Globus pallidus (tissue), 1 donor: ENCODE measurements around the gene DEFB108B.
"Not testable (repeated sequence)": the region's sequence is repeated elsewhere in the genome, so short reads cannot be mapped to it uniquely, and the experiment has no call there.

Source experiments
- DNase-seq: peaks from one replicate; pipeline ENCODE4 v3.0.0-alpha.2; 2015; ENCODE audit warnings: low spot score

Gene DEFB108B

GRCh38 chr11:71832811-71833210 lies at the start of gene DEFB108B:
Gene DEFB108B (plus strand): TSS chr11:71833200. CDS start chr11:71833200, 0 bp downstream.
- DNase-seq: not testable (repeated sequence)

- peak; percentile 88 for DNase-seq
Observed at GRCh38 chr11:71786114-71786847, 46.7 kb upstream of the DEFB108B start.

GRCh38 chr11:71786848-71787097 lies 46.2 kb upstream of the DEFB108B start:
- peak; percentile 99 for DNase-seq

- DNase-seq: peak; percentile 94
Observed at GRCh38 chr11:71787098-71787823, 45.7 kb upstream of the DEFB108B start.

GRCh38 chr11:71787824-71788454 lies 45.1 kb upstream of the DEFB108B start:
- not testable (repeated sequence) for DNase-seq

GRCh38 chr11:71789444-71790196 lies 43.4 kb upstream of the DEFB108B start:
- DNase-seq: not testable (repeated sequence)

GRCh38 chr11:71791111-71791510 lies 41.9 kb upstream of the DEFB108B start:
- DNase-seq: not testable (repeated sequence)

- DNase-seq: not testable (repeated sequence)
Observed at GRCh38 chr11:71792621-71793235, 40.3 kb upstream of the DEFB108B start.

- DNase-seq: not testable (repeated sequence)
Observed at GRCh38 chr11:71794386-71795040, 38.5 kb upstream of the DEFB108B start.

GRCh38 chr11:71795236-71795635 lies 37.8 kb upstream of the DEFB108B start:
- not testable (repeated sequence) for DNase-seq

- DNase-seq: not testable (repeated sequence)
Observed at GRCh38 chr11:71796016-71796415, 37.0 kb upstream of the DEFB108B start.

GRCh38 chr11:71796781-71797180 lies 36.2 kb upstream of the DEFB108B start:
- DNase-seq: not testable (repeated sequence)

GRCh38 chr11:71799556-71800128 lies 33.4 kb upstream of the DEFB108B start:
- not testable (repeated sequence) for DNase-seq

- DNase-seq: peak; percentile 74
Observed at GRCh38 chr11:71800335-71800953, 32.6 kb upstream of the DEFB108B start.

- not testable (repeated sequence) for DNase-seq
Observed at GRCh38 chr11:71801026-71801425, 32.0 kb upstream of the DEFB108B start.

- not testable (repeated sequence) for DNase-seq
Observed at GRCh38 chr11:71802874-71803273, 30.1 kb upstream of the DEFB108B start.

- not testable (repeated sequence) for DNase-seq
Observed at GRCh38 chr11:71804158-71804947, 28.6 kb upstream of the DEFB108B start.

- DNase-seq: not testable (repeated sequence)
Observed at GRCh38 chr11:71812529-71812928, 20.5 kb upstream of the DEFB108B start.
